ENCODE measurements around the gene PLTP.

PLTP gene

DNA sequence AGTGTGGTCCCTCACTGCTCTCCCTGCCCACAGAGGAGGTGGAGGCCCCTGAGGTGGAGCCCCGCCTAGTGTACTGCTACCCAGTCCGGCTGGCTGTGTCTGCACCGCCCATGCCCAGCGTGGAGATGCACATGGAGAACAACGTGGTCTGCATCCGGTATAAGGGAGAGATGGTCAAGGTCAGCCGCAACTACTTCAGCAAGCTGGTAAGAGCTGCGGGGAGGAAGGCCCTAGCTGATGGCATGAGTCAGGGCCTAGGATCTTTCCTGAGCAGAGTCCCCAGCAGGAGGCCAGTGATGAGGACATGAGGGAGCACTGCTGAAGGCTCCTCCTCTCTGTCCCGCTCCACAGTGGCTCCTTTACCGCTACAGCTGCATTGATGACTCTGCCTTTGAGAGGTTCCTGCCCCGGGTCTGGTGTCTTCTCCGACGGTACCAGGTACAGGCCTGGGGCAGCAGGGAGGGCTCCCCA is 33.8 kb upstream of the PLTP start (continued):
- TF ChIP-seq, protein P1, sequence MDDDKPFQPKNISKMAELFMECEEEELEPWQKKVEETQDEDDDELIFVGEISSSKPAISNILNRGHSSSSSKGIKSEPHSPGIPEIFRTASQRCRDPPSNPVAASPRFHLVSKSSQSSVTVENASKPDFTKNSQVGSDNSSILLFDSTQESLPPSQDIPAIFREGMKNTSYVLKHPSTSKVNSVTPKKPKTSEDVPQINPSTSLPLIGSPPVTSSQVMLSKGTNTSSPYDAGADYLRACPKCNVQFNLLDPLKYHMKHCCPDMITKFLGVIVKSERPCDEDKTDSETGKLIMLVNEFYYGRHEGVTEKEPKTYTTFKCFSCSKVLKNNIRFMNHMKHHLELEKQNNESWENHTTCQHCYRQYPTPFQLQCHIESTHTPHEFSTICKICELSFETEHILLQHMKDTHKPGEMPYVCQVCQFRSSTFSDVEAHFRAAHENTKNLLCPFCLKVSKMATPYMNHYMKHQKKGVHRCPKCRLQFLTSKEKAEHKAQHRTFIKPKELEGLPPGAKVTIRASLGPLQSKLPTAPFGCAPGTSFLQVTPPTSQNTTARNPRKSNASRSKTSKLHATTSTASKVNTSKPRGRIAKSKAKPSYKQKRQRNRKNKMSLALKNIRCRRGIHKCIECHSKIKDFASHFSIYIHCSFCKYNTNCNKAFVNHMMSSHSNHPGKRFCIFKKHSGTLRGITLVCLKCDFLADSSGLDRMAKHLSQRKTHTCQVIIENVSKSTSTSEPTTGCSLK (tag by site-specific recombination; IDR thresholded peaks at IDR 0.05): no peak
- TF ChIP-seq ZBTB21 (tag by site-specific recombination; IDR thresholded peaks at IDR 0.05) (no peak), ZNF114 (tag by site-specific recombination; IDR thresholded peaks at IDR 0.05) (no peak), KLF7 (tag by site-specific recombination; IDR thresholded peaks at IDR 0.05; ENCODE audit: borderline replicate concordance) (no peak), GLIS1 (tag by site-specific recombination; IDR thresholded peaks at IDR 0.05) (peak; percentile 38; the same call in 1 of the 2 replicates), ZNF610 (tag by site-specific recombination; IDR thresholded peaks at IDR 0.05; ENCODE audit: borderline replicate concordance) (no peak), ZNF211 (tag by site-specific recombination; IDR thresholded peaks at IDR 0.05; ENCODE audit: low read depth) (no peak), ZNF335 (tag by site-specific recombination; conservative IDR thresholded peaks at IDR 0.05) (no peak), ZBTB6 (tag by site-specific recombination; IDR thresholded peaks at IDR 0.05) (no peak), ZNF501 (tag by site-specific recombination; IDR thresholded peaks at IDR 0.05) (no peak), KLF8 (tag by site-specific recombination; IDR thresholded peaks at IDR 0.05) (0 out of 2 replicates have a peak, but pooled peaks have one; percentile 31), KLF10 (tag by site-specific recombination; IDR thresholded peaks at IDR 0.05) (no peak)
- TF ChIP-seq, protein P2, sequence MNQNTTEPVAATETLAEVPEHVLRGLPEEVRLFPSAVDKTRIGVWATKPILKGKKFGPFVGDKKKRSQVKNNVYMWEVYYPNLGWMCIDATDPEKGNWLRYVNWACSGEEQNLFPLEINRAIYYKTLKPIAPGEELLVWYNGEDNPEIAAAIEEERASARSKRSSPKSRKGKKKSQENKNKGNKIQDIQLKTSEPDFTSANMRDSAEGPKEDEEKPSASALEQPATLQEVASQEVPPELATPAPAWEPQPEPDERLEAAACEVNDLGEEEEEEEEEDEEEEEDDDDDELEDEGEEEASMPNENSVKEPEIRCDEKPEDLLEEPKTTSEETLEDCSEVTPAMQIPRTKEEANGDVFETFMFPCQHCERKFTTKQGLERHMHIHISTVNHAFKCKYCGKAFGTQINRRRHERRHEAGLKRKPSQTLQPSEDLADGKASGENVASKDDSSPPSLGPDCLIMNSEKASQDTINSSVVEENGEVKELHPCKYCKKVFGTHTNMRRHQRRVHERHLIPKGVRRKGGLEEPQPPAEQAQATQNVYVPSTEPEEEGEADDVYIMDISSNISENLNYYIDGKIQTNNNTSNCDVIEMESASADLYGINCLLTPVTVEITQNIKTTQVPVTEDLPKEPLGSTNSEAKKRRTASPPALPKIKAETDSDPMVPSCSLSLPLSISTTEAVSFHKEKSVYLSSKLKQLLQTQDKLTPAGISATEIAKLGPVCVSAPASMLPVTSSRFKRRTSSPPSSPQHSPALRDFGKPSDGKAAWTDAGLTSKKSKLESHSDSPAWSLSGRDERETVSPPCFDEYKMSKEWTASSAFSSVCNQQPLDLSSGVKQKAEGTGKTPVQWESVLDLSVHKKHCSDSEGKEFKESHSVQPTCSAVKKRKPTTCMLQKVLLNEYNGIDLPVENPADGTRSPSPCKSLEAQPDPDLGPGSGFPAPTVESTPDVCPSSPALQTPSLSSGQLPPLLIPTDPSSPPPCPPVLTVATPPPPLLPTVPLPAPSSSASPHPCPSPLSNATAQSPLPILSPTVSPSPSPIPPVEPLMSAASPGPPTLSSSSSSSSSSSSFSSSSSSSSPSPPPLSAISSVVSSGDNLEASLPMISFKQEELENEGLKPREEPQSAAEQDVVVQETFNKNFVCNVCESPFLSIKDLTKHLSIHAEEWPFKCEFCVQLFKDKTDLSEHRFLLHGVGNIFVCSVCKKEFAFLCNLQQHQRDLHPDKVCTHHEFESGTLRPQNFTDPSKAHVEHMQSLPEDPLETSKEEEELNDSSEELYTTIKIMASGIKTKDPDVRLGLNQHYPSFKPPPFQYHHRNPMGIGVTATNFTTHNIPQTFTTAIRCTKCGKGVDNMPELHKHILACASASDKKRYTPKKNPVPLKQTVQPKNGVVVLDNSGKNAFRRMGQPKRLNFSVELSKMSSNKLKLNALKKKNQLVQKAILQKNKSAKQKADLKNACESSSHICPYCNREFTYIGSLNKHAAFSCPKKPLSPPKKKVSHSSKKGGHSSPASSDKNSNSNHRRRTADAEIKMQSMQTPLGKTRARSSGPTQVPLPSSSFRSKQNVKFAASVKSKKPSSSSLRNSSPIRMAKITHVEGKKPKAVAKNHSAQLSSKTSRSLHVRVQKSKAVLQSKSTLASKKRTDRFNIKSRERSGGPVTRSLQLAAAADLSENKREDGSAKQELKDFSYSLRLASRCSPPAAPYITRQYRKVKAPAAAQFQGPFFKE (tag by site-specific recombination; IDR thresholded peaks at IDR 0.05; ENCODE audit: borderline replicate concordance): no peak

- Histone ChIP-seq H3K36me3 (ENCODE audit: control insufficient read depth in 2 of 2, insufficient read depth in 1 of 2, low read length in 2 of 2) (peaks cover 6 to 88% of the 10 kb centered on the region in 2 experiments; a peak in 2 of 3 replicates), H3K4me3 (ENCODE audit: low read depth, low read length) (no peak overlapping the region), H3K9me3 (ENCODE audit: control insufficient read depth, insufficient read depth, low read depth, low read length) (no peaks in the 10 kb centered on the region), H3K27ac (ENCODE audit: extremely low read depth, low read depth, low read length) (no peak overlapping the region), H3K4me1 (ENCODE audit: control insufficient read depth, insufficient read depth, low read length) (no peaks in the 10 kb centered on the region)
- TF ChIP-seq ZNF335 (tag by site-specific recombination; conservative IDR thresholded peaks at IDR 0.05) (no peak), IKZF3 (tag by site-specific recombination; IDR thresholded peaks at IDR 0.05) (no peak), ZBTB48 (tag by site-specific recombination; IDR thresholded peaks at IDR 0.05) (no peak), ZNF521 (tag by site-specific recombination; IDR thresholded peaks at IDR 0.05) (no peak), EGR2 (tag by site-specific recombination; IDR thresholded peaks at IDR 0.05; ENCODE audit: low read depth) (no peak), ZNF202 (tag by site-specific recombination; IDR thresholded peaks at IDR 0.05; ENCODE audit: borderline replicate concordance) (no peak), ZNF426 (tag by site-specific recombination; IDR thresholded peaks at IDR 0.05) (no peak)
- ChIA-PET CTCF (interaction anchor here (0.6 to 0.7 kb wide), 2 partner anchors 17 to 146 kb away, joined by 3 to 4 read pairs; no protein-coding TSS in a partner anchor), POLR2A (interaction anchor here (0.8 to 2.2 kb wide), 2 partner anchors 9 to 11 kb away, joined by 3 to 18 read pairs; partner anchors contain the start of gene PCIF1)
Measured at GRCh38 chr20:45944965-45945677, 33.2 kb upstream of the PLTP start.
